Colonic mucosa (tissue), 4 donors: Measurements from ENCODE around the gene ITGA2B. TPM values are rescaled to one million over a fixed set of nuclear protein-coding genes. Genes with fewer than 3 reads are reported as not detected.
"Not testable (repeated sequence)": the region's sequence is repeated elsewhere in the genome, so short reads cannot be mapped to it uniquely, and the experiment has no call there.

Experiments used
- DNase-seq: peaks from one replicate; pipeline ENCODE4 v3.0.0-alpha.2; 2020
- H3K27ac ChIP-seq: fragments of 200-600 bp; one replicate; pipeline ENCODE4 v1.8.0; 2021
- H3K27me3 ChIP-seq: fragments of 200-600 bp; one replicate; pipeline ENCODE4 v1.8.0; 2021
- H3K36me3 ChIP-seq: fragments of 200-600 bp; one replicate; pipeline ENCODE4 v1.8.0; 2021
- H3K4me1 ChIP-seq: fragments of 200-600 bp; one replicate; pipeline ENCODE4 v1.8.0; 2021; ENCODE audit warnings: mild to moderate bottlenecking
- H3K4me3 ChIP-seq: fragments of 200-600 bp; one replicate; pipeline ENCODE4 v1.8.0; 2021
- H3K9ac ChIP-seq, 2 donors: one replicate each; pipeline ENCODE4 v1.7.0; 2013; ENCODE audit warnings: control low read depth in 2 of 2, low read depth in 2 of 2, low read length in 2 of 2
- H3K9me3 ChIP-seq: fragments of 200-600 bp; one replicate; pipeline ENCODE4 v1.8.0; 2021
- intact Hi-C: fragments of 100-400 bp; cut with DNase I; formaldehyde crosslinking; loops from one replicate; pipeline ENCODE4 v1.14.1; 2022
- total RNA-seq, 2 donors: library from RNA; stranded (reverse); fragmentation: NEBNext Ultra II Directional in 1 of 2; extraction: Animal tissue kit (Norgen Biotek cat#: 25700) in 1 of 2; gene quantifications; one replicate each; pipeline ENCODE4 v1.2.1, GENCODE V29; 2021
- TF ChIP-seq, protein P1 (sequence below): fragments of 200-600 bp; IDR thresholded peaks from one replicate; pipeline ENCODE4 v1.8.0; 2022; ENCODE audit warnings: antibody characterized with exemption, mild to moderate bottlenecking
- donor health status: healthy.
- donor health status: DM: no; HTN: no; CAD: no.
- donor health status: DM: no; HTN: no; CAD: no.

Gene ITGA2B
- total RNA-seq, 2 donors from 2014 or later = 0.37 to 0.69 TPM

GRCh38 chr17:44334315-44334714 is 55.1 kb downstream of the ITGA2B start:
- TF ChIP-seq, protein P1, sequence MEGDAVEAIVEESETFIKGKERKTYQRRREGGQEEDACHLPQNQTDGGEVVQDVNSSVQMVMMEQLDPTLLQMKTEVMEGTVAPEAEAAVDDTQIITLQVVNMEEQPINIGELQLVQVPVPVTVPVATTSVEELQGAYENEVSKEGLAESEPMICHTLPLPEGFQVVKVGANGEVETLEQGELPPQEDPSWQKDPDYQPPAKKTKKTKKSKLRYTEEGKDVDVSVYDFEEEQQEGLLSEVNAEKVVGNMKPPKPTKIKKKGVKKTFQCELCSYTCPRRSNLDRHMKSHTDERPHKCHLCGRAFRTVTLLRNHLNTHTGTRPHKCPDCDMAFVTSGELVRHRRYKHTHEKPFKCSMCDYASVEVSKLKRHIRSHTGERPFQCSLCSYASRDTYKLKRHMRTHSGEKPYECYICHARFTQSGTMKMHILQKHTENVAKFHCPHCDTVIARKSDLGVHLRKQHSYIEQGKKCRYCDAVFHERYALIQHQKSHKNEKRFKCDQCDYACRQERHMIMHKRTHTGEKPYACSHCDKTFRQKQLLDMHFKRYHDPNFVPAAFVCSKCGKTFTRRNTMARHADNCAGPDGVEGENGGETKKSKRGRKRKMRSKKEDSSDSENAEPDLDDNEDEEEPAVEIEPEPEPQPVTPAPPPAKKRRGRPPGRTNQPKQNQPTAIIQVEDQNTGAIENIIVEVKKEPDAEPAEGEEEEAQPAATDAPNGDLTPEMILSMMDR = no peak
- H3K4me1 ChIP-seq = no peaks in the 10 kb centered on the region
- H3K27me3 ChIP-seq = no peaks in the 10 kb centered on the region
- H3K36me3 ChIP-seq = no peaks in the 10 kb centered on the region
- no peak overlapping the region for H3K4me3 ChIP-seq
- no peak overlapping the region for H3K27ac ChIP-seq
- H3K9me3 ChIP-seq = no peaks in the 10 kb centered on the region
- H3K9ac ChIP-seq = no peak overlapping the region
- DNase-seq = no peak
- intact Hi-C loops = no loop called here

DNA sequence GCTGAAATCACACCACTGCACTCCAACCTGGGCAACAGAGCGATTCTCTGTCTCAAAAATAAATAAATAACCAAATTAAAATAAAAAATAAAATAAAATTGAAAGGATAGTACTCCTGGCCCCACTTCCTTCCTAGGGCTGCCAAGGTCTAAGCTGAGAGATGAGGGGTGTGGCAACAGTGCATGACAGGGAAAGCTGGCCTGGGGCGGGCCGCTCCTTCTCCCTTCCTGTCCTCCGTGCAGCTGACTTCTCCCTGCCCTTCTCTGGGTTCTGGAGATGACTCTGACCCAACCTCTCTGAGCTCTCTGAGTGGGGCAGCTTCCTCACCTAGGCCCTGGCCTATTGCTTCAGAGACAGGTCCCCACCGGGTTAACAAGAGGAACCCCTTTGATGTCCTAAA is 56.1 kb downstream of the ITGA2B start:
- Histone ChIP-seq H3K9me3 (no peaks in the 10 kb centered on the region), H3K9ac (no peak overlapping the region), H3K27ac (no peak overlapping the region), H3K27me3 (no peaks in the 10 kb centered on the region), H3K4me3 (no peak overlapping the region), H3K4me1 (no peaks in the 10 kb centered on the region), H3K36me3 (no peaks in the 10 kb centered on the region)
- TF ChIP-seq, protein P1 = no peak
- intact Hi-C loops = no loop called here
- DNase-seq = no peak

DNA sequence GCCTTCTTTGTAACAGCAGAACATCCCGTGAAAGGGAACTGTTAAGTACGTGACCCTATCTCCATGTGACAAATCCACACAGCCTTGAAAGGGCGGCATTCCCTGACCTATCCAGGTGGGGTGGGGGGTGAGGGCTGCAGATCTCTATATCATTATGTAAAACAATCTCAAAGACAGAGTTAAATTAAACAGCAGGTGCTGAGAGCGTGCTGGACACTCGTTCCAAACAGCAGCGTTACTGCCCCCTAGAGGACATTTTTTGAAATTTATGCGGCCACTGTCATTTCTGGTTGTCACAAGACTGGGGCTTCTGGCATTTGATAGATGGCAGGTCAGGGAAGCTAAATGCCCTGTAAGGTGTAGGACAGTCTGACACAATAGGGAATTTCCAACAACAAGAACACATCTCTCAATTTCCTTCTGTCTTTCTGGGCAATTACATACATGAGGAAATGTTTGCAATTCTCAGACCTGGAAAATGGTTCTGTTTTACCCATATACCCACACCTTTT is 58.1 kb downstream of the ITGA2B start:
- Histone ChIP-seq H3K9ac (no peak overlapping the region), H3K27ac (no peak overlapping the region), H3K36me3 (no peaks in the 10 kb centered on the region), H3K4me1 (no peaks in the 10 kb centered on the region), H3K4me3 (no peak overlapping the region), H3K9me3 (no peaks in the 10 kb centered on the region), H3K27me3 (no peaks in the 10 kb centered on the region)
- intact Hi-C loops = no loop called here
- TF ChIP-seq, protein P1 = peak; percentile 77
- peak; percentile 87 for DNase-seq

DNA sequence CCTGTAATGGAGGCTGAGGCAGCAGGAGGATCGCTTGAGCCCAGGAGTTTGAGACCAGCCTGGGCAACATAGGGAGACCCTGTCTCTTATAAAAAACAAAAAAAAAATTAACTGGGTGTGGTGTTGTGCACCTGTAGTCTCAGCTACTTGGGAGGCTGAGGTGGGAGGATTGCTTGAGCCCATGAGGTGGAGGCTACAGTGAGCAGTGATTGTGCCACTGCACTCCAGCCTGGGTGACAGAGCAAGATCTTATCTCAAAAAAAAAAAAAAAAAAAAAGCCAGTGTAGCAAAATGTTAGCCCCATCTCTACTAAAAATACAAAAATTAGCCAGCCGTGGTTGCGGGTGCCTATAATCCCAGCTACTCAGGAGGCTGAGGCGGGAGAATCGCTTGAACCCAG is 59.2 kb downstream of the ITGA2B start:
- H3K4me1 ChIP-seq, intact Hi-C loops, H3K9me3 ChIP-seq, H3K36me3 ChIP-seq, DNase-seq, H3K27ac ChIP-seq, H3K9ac ChIP-seq, H3K4me3 ChIP-seq, H3K27me3 ChIP-seq: not testable (repeated sequence)

DNA sequence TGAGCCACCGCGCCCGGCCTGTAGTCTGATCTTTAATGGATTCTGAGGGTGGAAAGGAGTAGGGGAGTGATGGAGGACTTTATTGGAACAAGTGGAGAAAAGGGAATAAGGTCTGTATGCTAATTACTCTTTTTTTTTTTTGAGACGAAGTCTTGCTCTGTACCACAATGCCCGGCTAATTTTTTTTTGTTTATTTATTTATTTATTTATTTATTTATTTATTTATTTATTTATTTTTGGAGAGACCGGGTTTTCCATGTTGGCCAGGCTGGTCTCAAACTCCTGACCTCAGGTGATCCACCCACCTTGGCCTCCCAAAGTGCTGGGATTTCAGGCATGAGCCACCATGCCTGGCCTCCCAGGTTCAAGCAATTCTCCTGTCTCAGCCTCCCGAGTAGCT is 59.9 kb downstream of the ITGA2B start:
- H3K4me3 ChIP-seq, H3K4me1 ChIP-seq, intact Hi-C loops, DNase-seq, H3K27ac ChIP-seq, H3K27me3 ChIP-seq, H3K9me3 ChIP-seq, H3K36me3 ChIP-seq, H3K9ac ChIP-seq: not testable (repeated sequence)

DNA sequence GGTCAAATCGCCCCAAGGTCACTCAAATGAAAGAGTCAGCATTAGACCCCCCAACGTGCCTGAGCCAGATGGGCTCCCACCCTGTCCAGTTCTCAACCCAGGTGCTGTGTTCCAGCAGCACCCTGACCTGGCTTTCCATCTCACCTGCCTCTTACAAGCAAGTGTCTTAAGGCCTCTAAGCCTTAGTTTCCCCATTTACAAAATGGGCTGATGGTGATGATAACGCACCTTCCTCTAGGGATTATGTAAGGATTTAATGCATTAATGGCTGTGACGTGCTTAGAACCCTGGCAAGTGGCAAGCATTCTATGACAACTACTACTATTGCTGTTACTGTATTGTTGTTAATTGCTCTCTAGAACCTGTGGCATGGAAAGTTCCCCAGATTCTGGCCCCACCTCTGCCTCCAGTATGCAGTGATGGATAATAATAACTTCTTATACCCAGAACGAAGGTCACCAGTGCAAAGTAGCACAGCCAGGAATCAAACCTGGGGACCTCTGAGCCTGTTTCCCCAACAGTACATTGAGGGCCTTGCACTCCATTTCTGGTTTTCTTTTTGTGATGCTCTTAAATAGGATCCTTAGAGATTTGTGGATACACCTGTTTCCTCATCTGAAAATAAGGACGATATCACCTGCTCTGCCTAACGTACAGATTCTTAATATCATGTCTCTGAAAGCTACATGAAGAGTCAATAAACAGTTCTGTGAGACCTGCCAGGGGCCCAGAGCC is 61.6 kb downstream of the ITGA2B start:
- no peak overlapping the region for H3K27ac ChIP-seq
- no peak overlapping the region for H3K4me3 ChIP-seq
- H3K36me3 ChIP-seq = no peaks in the 10 kb centered on the region
- H3K4me1 ChIP-seq = peaks cover 5% of the 10 kb centered on the region
- no peak overlapping the region for H3K9ac ChIP-seq
- no peaks in the 10 kb centered on the region for H3K27me3 ChIP-seq
- no peak for DNase-seq
- no peaks in the 10 kb centered on the region for H3K9me3 ChIP-seq
- TF ChIP-seq, protein P1 = no peak
- intact Hi-C loops = no loop called here
